ENCODE measurements around the gene RTN4RL1.

The RTN4RL1 gene

GRCh38 chr17:1972487-1973160, 52.5 kb downstream of the RTN4RL1 start:
- no peak for DNase-seq

DNA sequence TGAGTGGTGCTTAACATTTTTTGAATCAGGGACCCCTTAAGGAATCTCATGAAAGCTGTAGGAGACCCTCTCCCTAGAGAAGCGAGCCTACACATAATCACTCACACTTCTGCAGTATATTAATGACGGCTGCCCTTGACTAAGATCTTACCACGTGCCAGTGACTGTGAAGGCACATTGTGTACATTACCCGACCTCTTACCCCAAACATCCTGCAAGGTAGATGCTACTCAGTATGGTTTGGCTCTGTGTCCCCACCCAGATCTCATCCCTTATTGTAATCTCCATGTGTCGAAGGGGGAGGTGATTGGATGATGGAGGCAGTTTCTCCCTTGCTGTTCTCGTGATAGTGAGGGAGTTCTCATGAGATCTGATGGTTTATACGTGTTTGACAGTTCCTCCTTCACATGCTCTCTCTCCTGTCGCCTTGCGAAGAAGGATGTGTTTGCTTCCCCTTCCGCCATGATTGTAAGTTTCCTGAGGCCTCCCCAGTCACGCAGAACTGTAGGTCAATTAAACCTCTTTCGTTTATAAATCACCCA, 54.2 kb downstream of the RTN4RL1 start:
- no peak for DNase-seq

- no peak for DNase-seq
These were observed 55.4 kb downstream of the RTN4RL1 start for GRCh38 chr17:1969712-1970111.

- DNase-seq = no peak
These were observed 57.9 kb downstream of the RTN4RL1 start for GRCh38 chr17:1967213-1967612.

GRCh38 chr17:1966274-1967086, 58.7 kb downstream of the RTN4RL1 start:
- no peak for DNase-seq

DNA sequence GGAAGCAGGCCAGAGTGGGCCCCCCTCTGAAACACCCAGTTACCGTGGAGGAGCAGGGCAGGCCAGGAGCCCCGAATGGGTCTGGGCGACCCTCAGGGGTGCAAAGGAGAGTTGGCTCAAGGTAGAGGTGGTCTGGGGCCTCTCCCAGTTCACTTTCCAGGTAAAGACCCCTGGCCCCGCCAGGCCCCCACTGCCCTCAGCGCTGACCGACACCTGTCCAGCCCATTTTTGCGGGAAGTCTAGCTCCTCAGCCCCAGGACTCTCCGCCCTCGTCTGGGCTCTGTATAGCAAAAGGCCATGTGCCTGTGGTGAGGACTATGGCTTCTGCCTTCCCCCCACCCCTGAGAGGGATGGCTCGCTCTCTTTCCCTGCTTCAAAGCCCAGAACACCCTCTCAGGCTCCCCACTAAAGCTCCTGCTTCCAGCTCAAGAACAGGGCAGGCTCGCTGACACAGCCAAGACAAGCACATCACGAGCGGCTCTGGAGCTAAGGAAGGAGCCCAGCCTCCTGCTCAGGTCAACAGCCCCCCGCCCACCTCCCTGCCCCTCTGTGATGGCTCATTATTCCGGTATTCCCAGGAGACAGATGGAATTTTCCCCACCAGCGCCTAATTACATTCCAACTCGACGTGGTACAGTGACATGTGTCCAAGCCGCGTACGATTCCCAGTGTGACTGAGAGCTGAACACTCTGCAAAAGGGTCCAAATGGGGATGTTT, 59.4 kb downstream of the RTN4RL1 start:
- DNase-seq = no peak

DNA sequence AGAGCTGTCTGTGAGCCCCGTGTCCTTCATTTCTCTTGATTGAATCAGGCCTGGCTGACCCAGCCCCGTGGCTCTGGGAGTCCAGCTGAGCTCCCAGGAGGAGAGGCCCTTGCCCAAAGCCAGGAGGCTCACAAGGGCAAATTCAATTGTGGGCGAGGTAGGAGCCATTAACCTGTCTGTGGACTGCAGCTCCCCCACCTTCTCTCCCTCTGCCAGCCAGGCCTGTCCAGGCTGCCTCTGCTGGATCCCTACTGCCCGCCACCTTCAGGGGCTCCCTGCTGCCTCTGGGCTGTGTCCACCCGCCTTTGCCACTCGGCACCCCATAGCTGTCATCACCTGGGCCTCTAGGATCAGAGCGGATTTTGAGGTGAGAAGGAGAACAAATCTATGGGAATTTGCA, 61.9 kb downstream of the RTN4RL1 start:
- DNase-seq = no peak

- DNase-seq = no peak
These were observed 63.9 kb downstream of the RTN4RL1 start for GRCh38 chr17:1961189-1961588.

DNA sequence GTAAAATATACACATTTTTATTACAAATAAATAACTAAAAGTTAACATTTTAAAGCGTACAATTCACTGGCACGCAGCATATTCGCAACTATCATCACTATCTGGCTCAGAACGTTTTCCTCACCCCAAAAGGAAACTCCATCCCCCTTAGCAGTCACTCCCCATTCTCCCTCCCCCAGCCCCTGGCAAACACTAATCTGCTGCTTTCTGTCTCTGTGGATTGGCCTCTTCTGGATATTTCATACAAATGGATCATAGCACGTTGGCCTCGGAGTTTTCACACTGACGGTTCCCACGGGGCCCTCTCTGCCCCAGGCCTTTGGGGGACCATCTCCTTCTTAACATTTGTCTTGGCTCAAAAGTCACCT, 64.6 kb downstream of the RTN4RL1 start:
- DNase-seq = no peak

- DNase-seq = no peak
These were observed 65.1 kb downstream of the RTN4RL1 start for GRCh38 chr17:1959871-1960544.

DNA sequence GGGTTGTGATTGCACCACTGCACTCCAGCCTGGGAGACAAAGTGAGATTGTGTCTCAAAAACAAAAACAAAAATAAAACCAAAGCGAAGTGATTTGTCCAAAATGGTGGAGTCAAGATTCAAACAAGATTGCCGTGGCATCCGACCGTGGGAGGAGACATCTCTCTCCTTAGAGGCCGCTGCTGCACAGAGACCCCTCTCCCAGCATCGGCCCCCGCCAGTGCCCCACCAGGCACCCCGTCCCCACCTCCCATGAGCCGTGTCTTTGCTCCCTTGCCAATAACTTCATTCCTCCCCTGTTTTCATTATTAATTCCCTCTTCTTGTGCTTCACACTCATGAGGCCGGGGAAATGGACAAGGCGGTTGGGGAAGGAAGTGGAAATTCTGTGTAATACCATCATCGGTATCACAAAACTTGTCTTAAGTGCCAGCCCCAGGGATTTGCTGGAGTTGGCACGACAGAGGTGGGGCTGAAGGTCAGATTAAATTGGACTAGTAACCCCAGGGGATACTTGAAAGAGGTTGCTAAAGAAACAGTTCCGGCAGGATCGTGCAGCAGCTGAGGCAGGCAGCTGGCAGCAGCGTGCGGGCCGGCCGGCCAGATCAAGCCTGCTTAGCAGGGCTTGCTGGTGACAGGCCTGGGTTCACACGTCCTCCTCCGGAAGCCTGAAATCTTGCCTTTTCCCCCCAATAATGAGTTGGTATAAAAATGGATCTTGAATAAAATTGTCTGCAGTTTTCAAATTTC, 66.8 kb downstream of the RTN4RL1 start:
- no peak for DNase-seq

GRCh38 chr17:1957037-1957436, 68.1 kb downstream of the RTN4RL1 start:
- DNase-seq = no peak

DNA sequence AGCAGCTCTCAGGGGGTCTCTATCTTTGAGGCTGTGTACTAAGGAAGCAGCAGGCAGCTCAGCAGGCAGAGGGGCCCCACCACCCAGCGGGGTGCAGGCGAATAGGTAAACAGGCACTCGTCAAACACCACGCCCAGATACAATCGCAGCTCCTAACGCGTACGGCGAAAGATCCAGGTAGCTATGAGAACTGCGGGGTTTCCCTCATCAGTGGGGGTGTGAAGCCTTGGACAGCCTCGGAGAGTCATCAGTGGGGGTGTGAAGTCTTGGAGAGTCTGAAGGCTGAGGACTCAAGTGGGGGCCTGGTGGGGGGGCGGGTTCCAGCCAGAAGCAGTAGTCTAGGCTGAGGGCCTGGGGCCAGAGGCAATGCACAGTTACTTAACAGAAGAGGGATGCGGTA, 69.0 kb downstream of the RTN4RL1 start:
- DNase-seq = no peak

- DNase-seq = no peak
These were observed 71.3 kb downstream of the RTN4RL1 start for GRCh38 chr17:1953831-1954230.

GRCh38 chr17:1951920-1952319, 73.2 kb downstream of the RTN4RL1 start:
- DNase-seq = no peak

DNA sequence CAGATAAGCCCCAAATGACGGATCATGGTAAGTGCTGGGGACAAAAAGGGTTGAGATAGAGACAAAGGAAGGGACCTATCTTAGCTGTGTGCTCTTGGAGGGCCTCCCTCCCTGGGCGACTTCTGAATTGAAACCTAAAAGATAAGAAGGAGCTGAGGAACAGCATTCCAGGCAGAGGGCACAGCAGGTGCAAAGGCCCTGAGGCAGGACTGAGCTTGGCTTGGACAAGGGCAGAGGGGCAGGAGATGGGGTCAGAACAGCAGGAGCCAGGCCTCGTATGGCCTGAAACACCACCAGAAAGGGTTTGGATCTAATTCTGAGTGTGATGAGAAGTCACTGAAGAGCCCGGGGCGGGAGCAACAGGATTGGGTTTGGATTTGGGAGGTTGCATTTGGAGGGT, 75.4 kb downstream of the RTN4RL1 start:
- DNase-seq = no peak

- DNase-seq = no peak
These were observed 76.7 kb downstream of the RTN4RL1 start for GRCh38 chr17:1948517-1948825.

DNA sequence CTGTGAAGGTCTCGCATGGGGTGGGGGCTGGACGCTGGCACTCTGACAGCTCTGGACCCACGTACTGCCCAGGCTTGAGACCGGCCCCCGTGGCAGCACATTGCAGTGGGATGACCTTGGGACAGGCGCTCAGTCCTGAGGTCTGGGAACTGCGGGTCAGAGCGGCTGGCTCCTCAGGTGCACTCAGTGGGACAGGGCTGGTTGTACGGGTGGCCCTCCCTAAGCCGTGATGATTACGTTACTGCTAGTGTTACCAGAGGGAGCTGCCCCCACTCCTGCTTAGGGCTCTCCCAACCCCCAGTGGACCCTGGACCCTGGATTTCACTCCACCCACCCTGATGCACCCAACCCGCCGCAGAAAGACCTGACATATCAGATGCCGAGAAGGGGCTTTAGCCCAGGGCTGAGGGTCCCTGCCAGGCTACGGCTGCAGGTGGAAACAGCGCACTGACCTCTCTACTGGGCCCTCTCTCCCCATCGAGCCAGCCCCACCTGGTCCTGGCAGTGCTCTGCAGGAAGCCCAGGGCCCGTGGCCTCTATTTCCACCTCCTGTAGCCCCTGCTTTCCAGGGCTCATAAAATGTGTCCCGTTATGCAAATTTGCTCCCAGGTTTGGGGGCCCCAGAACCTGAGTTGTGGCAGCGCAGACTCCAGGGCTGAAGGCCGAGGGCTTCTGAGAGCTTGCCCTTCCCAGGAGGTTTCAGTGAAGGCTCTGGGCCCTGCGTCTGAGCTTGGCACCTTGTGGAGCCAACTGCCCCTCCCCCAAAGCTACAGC, 77.2 kb downstream of the RTN4RL1 start:
- DNase-seq = no peak

DNA sequence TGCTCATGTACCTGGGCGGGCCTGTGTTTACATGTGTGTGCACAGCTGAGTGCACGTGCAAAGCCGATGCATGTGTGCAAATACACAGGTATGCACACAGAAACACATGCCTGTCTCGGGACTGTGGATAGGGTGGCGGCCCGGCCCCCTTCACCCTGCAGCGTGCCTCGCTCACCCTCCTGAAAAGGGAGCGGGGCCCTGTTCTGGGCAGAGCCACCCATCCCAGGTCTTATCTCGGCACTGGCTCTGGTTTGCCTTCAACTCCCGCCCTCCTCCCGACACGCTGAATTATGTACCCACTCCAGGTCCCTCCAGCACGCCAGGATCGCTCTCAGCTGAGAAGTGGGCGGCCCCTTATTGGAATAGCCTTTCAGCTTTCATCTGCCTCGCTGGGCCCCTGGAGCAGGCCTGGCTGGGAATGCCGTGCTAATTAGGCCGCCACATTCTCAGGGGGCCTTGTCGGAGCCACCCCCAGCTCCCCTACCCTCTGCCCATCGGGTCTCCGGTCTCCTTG, 77.8 kb downstream of the RTN4RL1 start:
- no peak for DNase-seq

DNA sequence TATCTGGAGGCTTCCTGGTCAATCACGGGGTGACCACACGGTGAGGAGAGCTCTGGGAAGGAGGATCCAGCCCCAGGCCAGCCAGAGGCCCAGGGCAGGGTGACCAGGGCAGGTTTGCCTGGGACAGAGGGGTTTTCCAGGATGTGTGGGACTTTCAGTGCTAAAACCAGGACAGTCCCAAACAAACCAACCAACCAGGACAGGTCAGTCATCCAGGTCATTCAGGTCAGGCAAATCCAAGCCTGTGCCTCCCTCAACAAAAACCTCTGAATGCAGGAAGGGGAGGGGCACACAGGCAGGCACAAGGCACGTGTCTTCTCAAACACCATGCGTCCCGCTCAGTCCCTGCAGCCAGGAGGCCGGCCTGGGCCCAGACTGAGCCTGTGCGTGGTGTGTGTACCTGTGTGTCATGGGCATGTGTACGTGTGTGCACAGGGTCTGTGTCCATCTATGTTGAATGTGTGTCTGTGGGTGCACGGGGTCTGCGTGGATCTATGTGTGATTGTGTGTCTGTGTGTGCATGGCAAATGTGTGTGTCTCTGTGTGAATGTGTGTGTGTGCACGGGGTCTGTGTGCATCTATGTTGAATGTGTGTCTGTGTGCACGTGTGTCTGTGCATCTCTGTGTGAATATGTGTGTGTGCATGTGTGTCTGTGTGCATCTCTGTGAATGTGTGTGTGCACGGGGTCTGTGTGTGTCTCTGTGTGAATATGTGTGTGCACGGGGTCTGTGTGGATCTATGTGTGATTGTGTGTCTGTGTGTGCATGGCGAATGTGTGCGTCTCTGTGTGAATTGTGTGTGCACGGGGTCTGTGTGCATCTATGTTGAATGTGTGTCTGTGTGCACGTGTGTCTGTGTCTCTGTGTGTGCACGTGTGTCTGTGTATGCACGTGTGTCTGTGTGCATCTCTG, 78.9 kb downstream of the RTN4RL1 start:
- DNase-seq = no peak
